ENCODE results near the gene PALLD. TPM values are rescaled to one million over a fixed set of nuclear protein-coding genes. Genes with fewer than 3 reads are reported as not detected.

Gene PALLD
- total RNA-seq, 1 experiment from 2014 or later, result 26.7 TPM

DNA sequence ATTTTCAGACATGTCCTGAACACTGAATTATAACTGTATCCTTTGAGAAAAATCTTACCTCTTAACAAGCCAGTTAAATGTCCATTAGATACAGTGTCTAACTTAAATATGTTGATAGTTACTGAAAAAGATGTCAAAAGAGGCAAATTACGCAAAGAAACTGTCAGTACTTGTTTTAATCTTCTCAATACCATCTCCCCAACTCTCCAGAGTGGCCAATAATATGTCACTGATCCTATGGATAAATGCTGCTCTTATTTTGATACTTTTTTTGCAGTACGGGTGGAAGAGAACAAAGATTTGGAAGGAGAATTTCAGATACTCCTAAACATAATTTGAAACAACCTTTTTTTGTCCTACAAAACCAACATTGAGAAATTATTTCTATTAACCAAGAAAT, 320.5 kb downstream of the PALLD start:
- POLR2A ChIA-PET (ENCODE audit: unreplicated experiment), result interaction anchor here (1.0 kb wide), 1 partner anchor 14 kb away, joined by 5 read pairs; no protein-coding TSS in a partner anchor
- Histone ChIP-seq H3K79me2 (ENCODE audit: low read length) (no peaks in the 10 kb centered on the region), H3K9ac (ENCODE audit: low read length) (no peak overlapping the region), H3K4me1 (ENCODE audit: insufficient read depth, low read length) (peaks cover 11% of the 10 kb centered on the region), H3K9me2 (replicated peaks; ENCODE audit: low read length) (no peaks in the 10 kb centered on the region), H3K27ac (ENCODE audit: low read length) (no peak overlapping the region), H3F3A (ENCODE audit: low read length, unreplicated experiment) (no peaks in the 10 kb centered on the region), H4K20me1 (ENCODE audit: low read length) (no peaks in the 10 kb centered on the region), H3K9me3 (ENCODE audit: low read length) (no peaks in the 10 kb centered on the region), H3K4me3 (ENCODE audit: low read length) (peak overlapping the region; percentile 36; the same call in 1 of the 2 replicates), H3K36me3 (ENCODE audit: low read depth, low read length) (no peaks in the 10 kb centered on the region), H3K4me2 (ENCODE audit: low read length) (peak overlapping the region; percentile 74), H2AFZ (ENCODE audit: low read length) (no peak overlapping the region), H3K27me3 (ENCODE audit: low read length) (no peaks in the 10 kb centered on the region)
- TF ChIP-seq, protein P1, sequence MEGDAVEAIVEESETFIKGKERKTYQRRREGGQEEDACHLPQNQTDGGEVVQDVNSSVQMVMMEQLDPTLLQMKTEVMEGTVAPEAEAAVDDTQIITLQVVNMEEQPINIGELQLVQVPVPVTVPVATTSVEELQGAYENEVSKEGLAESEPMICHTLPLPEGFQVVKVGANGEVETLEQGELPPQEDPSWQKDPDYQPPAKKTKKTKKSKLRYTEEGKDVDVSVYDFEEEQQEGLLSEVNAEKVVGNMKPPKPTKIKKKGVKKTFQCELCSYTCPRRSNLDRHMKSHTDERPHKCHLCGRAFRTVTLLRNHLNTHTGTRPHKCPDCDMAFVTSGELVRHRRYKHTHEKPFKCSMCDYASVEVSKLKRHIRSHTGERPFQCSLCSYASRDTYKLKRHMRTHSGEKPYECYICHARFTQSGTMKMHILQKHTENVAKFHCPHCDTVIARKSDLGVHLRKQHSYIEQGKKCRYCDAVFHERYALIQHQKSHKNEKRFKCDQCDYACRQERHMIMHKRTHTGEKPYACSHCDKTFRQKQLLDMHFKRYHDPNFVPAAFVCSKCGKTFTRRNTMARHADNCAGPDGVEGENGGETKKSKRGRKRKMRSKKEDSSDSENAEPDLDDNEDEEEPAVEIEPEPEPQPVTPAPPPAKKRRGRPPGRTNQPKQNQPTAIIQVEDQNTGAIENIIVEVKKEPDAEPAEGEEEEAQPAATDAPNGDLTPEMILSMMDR (conservative IDR thresholded peaks at IDR 0.05; ENCODE audit: low read depth, low read length), result no peak
- TF ChIP-seq EZH2phosphoT487 (IDR thresholded peaks at IDR 0.05; ENCODE audit: borderline replicate concordance, low read length) (no peak), EZH2 (IDR thresholded peaks at IDR 0.05; ENCODE audit: low read length, unreplicated experiment) (no peak)
- no TSS peak for BruUV-seq (replicated peaks)
- DNase-seq (no peak), ATAC-seq (no peak)
- CTCF ChIA-PET, result no interaction called here
- intact Hi-C loops (cut with micrococcal nuclease), result loop anchor here (1.0 to 5.0 kb wide), 2 partner anchors 14 to 230 kb away; no protein-coding TSS in a partner anchor

DNA sequence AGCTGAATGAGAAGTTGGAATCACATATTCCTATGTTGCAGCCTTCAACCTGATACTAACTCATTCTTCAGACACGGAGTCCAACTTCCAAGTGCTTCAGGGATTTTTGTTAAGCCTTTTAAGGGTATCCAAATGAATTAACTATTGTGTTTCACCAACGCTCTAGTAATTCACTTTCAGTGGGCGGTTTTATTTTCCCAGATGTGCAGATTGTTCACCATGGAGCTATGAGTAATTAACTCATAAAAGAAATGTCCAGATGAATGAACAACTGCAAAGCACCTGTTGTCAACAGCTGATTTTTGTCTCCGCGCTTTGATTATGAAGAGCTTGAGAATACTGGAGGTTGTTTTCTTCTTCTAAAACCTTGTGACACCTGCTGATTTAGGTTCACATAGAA, 325.6 kb downstream of the PALLD start:
- no peaks in the 10 kb centered on the region for H3K36me3 ChIP-seq (ENCODE audit: low read depth, low read length)
- no peaks in the 10 kb centered on the region for H3K9me3 ChIP-seq (ENCODE audit: low read length)
- no peak overlapping the region for H3K9ac ChIP-seq (ENCODE audit: low read length)
- no TSS peak for BruUV-seq (replicated peaks)
- intact Hi-C loops (cut with micrococcal nuclease), result no loop called here
- H3K27ac ChIP-seq (ENCODE audit: low read length), result no peak overlapping the region
- H3K27me3 ChIP-seq (ENCODE audit: low read length), result no peaks in the 10 kb centered on the region
- H3K4me3 ChIP-seq (ENCODE audit: low read length), result no peak overlapping the region
- H3K4me1 ChIP-seq (ENCODE audit: insufficient read depth, low read length), result peaks cover 1% of the 10 kb centered on the region
- no peak overlapping the region for H3K4me2 ChIP-seq (ENCODE audit: low read length)
- no peaks in the 10 kb centered on the region for H3K79me2 ChIP-seq (ENCODE audit: low read length)
- no peaks in the 10 kb centered on the region for H3K9me2 ChIP-seq (replicated peaks; ENCODE audit: low read length)
- DNase-seq, result no peak
- ChIA-PET POLR2A (ENCODE audit: unreplicated experiment) (interaction anchor here (0.7 kb wide), 1 partner anchor 26 kb away, joined by 3 read pairs; no protein-coding TSS in a partner anchor), CTCF (no interaction called here)
- no peak overlapping the region for H2AFZ ChIP-seq (ENCODE audit: low read length)
- no peak for ATAC-seq
- no peaks in the 10 kb centered on the region for H3F3A ChIP-seq (ENCODE audit: low read length, unreplicated experiment)
- no peak for TF ChIP-seq EZH2phosphoT487 (IDR thresholded peaks at IDR 0.05; ENCODE audit: borderline replicate concordance, low read length)
- no peaks in the 10 kb centered on the region for H4K20me1 ChIP-seq (ENCODE audit: low read length)

DNA sequence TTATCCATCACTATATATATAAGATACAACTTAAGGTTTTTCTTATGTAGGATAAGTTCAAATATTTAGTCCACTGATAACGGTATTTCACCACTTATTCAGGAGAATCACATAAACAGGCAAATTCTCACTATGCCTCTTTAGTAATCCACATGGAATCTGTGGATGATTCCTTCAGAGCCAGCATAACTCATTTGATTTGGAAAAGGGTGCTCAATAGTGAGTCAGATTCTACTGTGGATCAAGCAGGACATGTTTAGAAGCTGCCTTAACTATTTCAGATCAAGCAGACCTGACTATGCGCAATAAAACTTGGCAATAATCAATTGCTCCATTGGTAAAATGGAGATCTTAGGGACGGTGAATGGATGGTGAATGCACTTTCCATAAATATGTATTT, 329.1 kb downstream of the PALLD start:
- Histone ChIP-seq H4K20me1 (ENCODE audit: low read length) (no peaks in the 10 kb centered on the region), H3K27me3 (ENCODE audit: low read length) (no peaks in the 10 kb centered on the region), H3K4me2 (ENCODE audit: low read length) (no peak overlapping the region), H3K9me3 (ENCODE audit: low read length) (no peaks in the 10 kb centered on the region), H3K36me3 (ENCODE audit: low read depth, low read length) (no peaks in the 10 kb centered on the region), H3K9me2 (replicated peaks; ENCODE audit: low read length) (no peaks in the 10 kb centered on the region), H3K9ac (ENCODE audit: low read length) (no peak overlapping the region), H3K27ac (ENCODE audit: low read length) (no peak overlapping the region), H2AFZ (ENCODE audit: low read length) (no peak overlapping the region), H3F3A (ENCODE audit: low read length, unreplicated experiment) (no peaks in the 10 kb centered on the region), H3K4me1 (ENCODE audit: insufficient read depth, low read length) (0 out of 2 replicates have a peak, but pooled peaks cover 4% of the 10 kb centered on the region), H3K79me2 (ENCODE audit: low read length) (no peaks in the 10 kb centered on the region), H3K4me3 (ENCODE audit: low read length) (no peak overlapping the region)
- ChIA-PET CTCF (no interaction called here), POLR2A (ENCODE audit: unreplicated experiment) (no interaction called here)
- ATAC-seq (no peak), DNase-seq (no peak)
- TF ChIP-seq, protein P1 (conservative IDR thresholded peaks at IDR 0.05; ENCODE audit: low read depth, low read length), result no peak
- no peak for TF ChIP-seq EZH2 (IDR thresholded peaks at IDR 0.05; ENCODE audit: low read length, unreplicated experiment)
- no peak for TF ChIP-seq EZH2phosphoT487 (IDR thresholded peaks at IDR 0.05; ENCODE audit: borderline replicate concordance, low read length)
- intact Hi-C loops (cut with micrococcal nuclease), result no loop called here
- BruUV-seq (replicated peaks), result no TSS peak
